Measurements from ENCODE around the gene UQCC3.

DNA sequence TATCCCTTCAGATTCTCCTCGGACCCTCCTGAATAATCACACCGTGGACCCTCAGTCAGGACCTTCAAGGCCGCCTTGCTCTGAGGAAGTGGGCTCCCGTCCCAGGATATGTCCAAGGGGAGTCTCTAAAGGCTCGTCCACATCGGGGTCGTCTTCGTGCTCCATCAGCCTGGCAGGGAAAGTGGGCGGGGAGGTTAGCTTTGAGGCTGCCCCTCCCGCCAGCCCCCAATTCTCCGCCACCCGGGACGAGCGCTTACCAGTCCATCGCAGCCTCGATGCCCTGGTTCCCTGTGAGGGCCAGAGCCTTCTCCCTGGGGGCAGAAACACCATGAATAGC is 6.9 kb downstream of the UQCC3 start:
- no peak for TF ChIP-seq MYC (IDR thresholded peaks at IDR 0.05; ENCODE audit: low read depth, low read length)
- TF ChIP-seq, protein P1, sequence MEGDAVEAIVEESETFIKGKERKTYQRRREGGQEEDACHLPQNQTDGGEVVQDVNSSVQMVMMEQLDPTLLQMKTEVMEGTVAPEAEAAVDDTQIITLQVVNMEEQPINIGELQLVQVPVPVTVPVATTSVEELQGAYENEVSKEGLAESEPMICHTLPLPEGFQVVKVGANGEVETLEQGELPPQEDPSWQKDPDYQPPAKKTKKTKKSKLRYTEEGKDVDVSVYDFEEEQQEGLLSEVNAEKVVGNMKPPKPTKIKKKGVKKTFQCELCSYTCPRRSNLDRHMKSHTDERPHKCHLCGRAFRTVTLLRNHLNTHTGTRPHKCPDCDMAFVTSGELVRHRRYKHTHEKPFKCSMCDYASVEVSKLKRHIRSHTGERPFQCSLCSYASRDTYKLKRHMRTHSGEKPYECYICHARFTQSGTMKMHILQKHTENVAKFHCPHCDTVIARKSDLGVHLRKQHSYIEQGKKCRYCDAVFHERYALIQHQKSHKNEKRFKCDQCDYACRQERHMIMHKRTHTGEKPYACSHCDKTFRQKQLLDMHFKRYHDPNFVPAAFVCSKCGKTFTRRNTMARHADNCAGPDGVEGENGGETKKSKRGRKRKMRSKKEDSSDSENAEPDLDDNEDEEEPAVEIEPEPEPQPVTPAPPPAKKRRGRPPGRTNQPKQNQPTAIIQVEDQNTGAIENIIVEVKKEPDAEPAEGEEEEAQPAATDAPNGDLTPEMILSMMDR (IDR thresholded peaks at IDR 0.05; ENCODE audit: extremely low read depth in 1 of 2, insufficient read depth in 1 of 2, low read depth in 1 of 2, low read length in 2 of 2) = no peak
- TF ChIP-seq, protein P2, sequence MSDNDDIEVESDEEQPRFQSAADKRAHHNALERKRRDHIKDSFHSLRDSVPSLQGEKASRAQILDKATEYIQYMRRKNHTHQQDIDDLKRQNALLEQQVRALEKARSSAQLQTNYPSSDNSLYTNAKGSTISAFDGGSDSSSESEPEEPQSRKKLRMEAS (IDR thresholded peaks at IDR 0.05; ENCODE audit: insufficient read depth, insufficient read length) = no peak
- TF ChIP-seq POLR2AphosphoS5 (IDR thresholded peaks at IDR 0.05; ENCODE audit: insufficient read depth, low read depth, low read length) = no peak
- no peak for TF ChIP-seq EZH2 (IDR thresholded peaks at IDR 0.05; ENCODE audit: borderline replicate concordance, low read depth, low read length, severe bottlenecking)
- TF ChIP-seq POLR2A (IDR thresholded peaks at IDR 0.05; ENCODE audit: low read depth, low read length) = no peak
- TF ChIP-seq FOS (IDR thresholded peaks at IDR 0.05; ENCODE audit: borderline replicate concordance, insufficient read depth, low read length) = no peak
- no peak for TF ChIP-seq GATA2 (IDR thresholded peaks at IDR 0.05; ENCODE audit: insufficient read depth, insufficient read length, low read depth, low read length)

Measured in endothelial cell of umbilical vein (primary cell).